H54 (cell line): ENCODE measurements around the gene SNCA.
A peak's percentile ranks its signal among the peaks of the same experiment; 100 is the strongest.

Experiments
- DNase-seq: peaks from one replicate; pipeline ENCODE4 v3.0.0; 2011; ENCODE audit warnings: low spot score, mixed read lengths; ENCODE audit not compliant: insufficient read length
- FAIRE-seq: peaks from 3 replicates; lab custom pipeline; 2011; peaks lifted over from hg19 to GRCh38; lab: Jason Lieb, UNC
- POLR2A ChIP-seq: IDR thresholded peaks from 2 replicates; pipeline ENCODE4 v1.6.1; 2011; ENCODE audit warnings: low read depth, mild to moderate bottlenecking, low read length

SNCA gene

GRCh38 chr4:89753601-89754066 lies 83.3 kb downstream of the SNCA start:
- DNase-seq (no peak), FAIRE-seq (peak; percentile 92)
- TF ChIP-seq POLR2A, result no peak

GRCh38 chr4:89752932-89753598 lies 83.9 kb downstream of the SNCA start:
- DNase-seq (no peak), FAIRE-seq (peak; percentile 76)
- no peak for TF ChIP-seq POLR2A

- TF ChIP-seq POLR2A, result no peak
- no peak for DNase-seq
- no peak for FAIRE-seq
Measured at GRCh38 chr4:89751416-89751815, 85.5 kb downstream of the SNCA start.

- no peak for FAIRE-seq
- no peak for TF ChIP-seq POLR2A
- no peak for DNase-seq
Measured at GRCh38 chr4:89746377-89746776, 90.6 kb downstream of the SNCA start.

- FAIRE-seq (no peak), DNase-seq (no peak)
- TF ChIP-seq POLR2A, result no peak
Measured at GRCh38 chr4:89745708-89746107, 91.3 kb downstream of the SNCA start.

- FAIRE-seq, result no peak
Measured at GRCh38 chr4:89744914-89745313, 92.0 kb downstream of the SNCA start.

GRCh38 chr4:89741768-89742167 lies 95.2 kb downstream of the SNCA start:
- FAIRE-seq (no peak), DNase-seq (no peak)
- no peak for TF ChIP-seq POLR2A

More at GRCh38 chr4:89744914-89745313, 92.0 kb downstream of the SNCA start:
- no peak for DNase-seq
- no peak for TF ChIP-seq POLR2A

- FAIRE-seq, result no peak
- no peak for DNase-seq
Measured at GRCh38 chr4:89739311-89739988, 97.5 kb downstream of the SNCA start.

GRCh38 chr4:89737888-89738287 lies 99.1 kb downstream of the SNCA start:
- peak; percentile 15 for FAIRE-seq
- peak; percentile 13 for DNase-seq

More at GRCh38 chr4:89739311-89739988, 97.5 kb downstream of the SNCA start:
- no peak for TF ChIP-seq POLR2A

GRCh38 chr4:89733946-89734345 lies 103.0 kb downstream of the SNCA start:
- DNase-seq (no peak), FAIRE-seq (no peak)
- no peak for TF ChIP-seq POLR2A

More at GRCh38 chr4:89737888-89738287, 99.1 kb downstream of the SNCA start:
- no peak for TF ChIP-seq POLR2A

- DNase-seq (no peak), FAIRE-seq (no peak)
- no peak for TF ChIP-seq POLR2A
Measured at GRCh38 chr4:89727238-89727637, 109.7 kb downstream of the SNCA start.

GRCh38 chr4:89725268-89725667 lies 111.7 kb downstream of the SNCA start:
- TF ChIP-seq POLR2A, result no peak
- DNase-seq (no peak), FAIRE-seq (no peak)

- no peak for TF ChIP-seq POLR2A
- FAIRE-seq, result peak; percentile 80
- no peak for DNase-seq
Measured at GRCh38 chr4:89724716-89725115, 112.2 kb downstream of the SNCA start.

GRCh38 chr4:89723096-89723495 lies 113.9 kb downstream of the SNCA start:
- DNase-seq (no peak), FAIRE-seq (no peak)
- TF ChIP-seq POLR2A, result no peak
